Lower leg skin (tissue), 3 donors: ENCODE measurements around the gene CCDC116.

ENCODE experiments used
- CTCF ChIP-seq, 3 donors: fragments of 450-650 bp; IDR thresholded peaks; one replicate each; pipeline ENCODE4 v1.5.1; 2016; ENCODE audit warnings: antibody characterized with exemption in 3 of 3, mild to moderate bottlenecking in 3 of 3, moderate library complexity in 2 of 3
- POLR2A ChIP-seq, 2 donors: fragments of 450-650 bp; IDR thresholded peaks; one replicate each; pipeline ENCODE4 v1.6.1; 2016 to 2017; ENCODE audit warnings: antibody characterized with exemption in 2 of 2, mild to moderate bottlenecking in 1 of 2, moderate library complexity in 1 of 2

GRCh38 chr22:21659864-21660525, 27.4 kb downstream of the CCDC116 start:
- TF ChIP-seq CTCF (IDR thresholded peaks at IDR 0.05) = no peak
- no peak for TF ChIP-seq POLR2A (IDR thresholded peaks at IDR 0.05)
